Activated CD4-positive, alpha-beta memory T cell treated with anti-CD3 and anti-CD28 coated beads, Interleukin-2, amount 10 ng/mL, durations not matched to agents 7 days and 5 days (primary cell): ENCODE data around the gene EYS. TPM values are rescaled to one million over a fixed set of nuclear protein-coding genes. Genes with fewer than 3 reads are reported as not detected.
"Not testable (repeated sequence)": the region's sequence is repeated elsewhere in the genome, so short reads cannot be mapped to it uniquely, and the experiment has no call there.

Source experiments
- CTCF ChIA-PET: fragments of 350-600 bp; sonication (Branson Sonifier 250); formaldehyde crosslinking; loops from one replicate; lab custom pipeline; 2021; ENCODE audit warnings: antibody characterized with exemption, inconsistent platforms; lab: Charles Lee
- POLR2A ChIA-PET: fragments of 350-600 bp; sonication (Branson Sonifier 250); formaldehyde crosslinking; loops from one replicate; lab custom pipeline; 2021; ENCODE audit warnings: antibody characterized with exemption; lab: Charles Lee
- DNase-seq: peaks from one replicate; pipeline ENCODE4 v3.0.0-alpha.2; 2020
- H3K27ac Mint-ChIP-seq: one replicate; pipeline ENCODE4 v1.8.0; 2021; ENCODE audit warnings: mild to moderate bottlenecking, mixed read lengths
- H3K27me3 Mint-ChIP-seq: one replicate; pipeline ENCODE4 v1.8.0; 2021; ENCODE audit warnings: mixed read lengths
- H3K36me3 Mint-ChIP-seq: one replicate; pipeline ENCODE4 v1.8.0; 2021; ENCODE audit warnings: low read depth, mixed read lengths
- H3K4me1 Mint-ChIP-seq: one replicate; pipeline ENCODE4 v1.8.0; 2021; ENCODE audit warnings: mixed read lengths
- H3K4me3 Mint-ChIP-seq: one replicate; pipeline ENCODE4 v1.8.0; 2021; ENCODE audit warnings: mild to moderate bottlenecking, mixed read lengths
- H3K9me3 Mint-ChIP-seq: one replicate; pipeline ENCODE4 v1.8.0; 2021; ENCODE audit warnings: mixed read lengths
- total RNA-seq, 2 experiments: library from RNA; stranded (reverse); gene quantifications; one replicate each; pipeline ENCODE4 v1.2.3, GENCODE V29; 2021

EYS gene
- total RNA-seq, 2 experiments from 2014 or later: not detected

DNA sequence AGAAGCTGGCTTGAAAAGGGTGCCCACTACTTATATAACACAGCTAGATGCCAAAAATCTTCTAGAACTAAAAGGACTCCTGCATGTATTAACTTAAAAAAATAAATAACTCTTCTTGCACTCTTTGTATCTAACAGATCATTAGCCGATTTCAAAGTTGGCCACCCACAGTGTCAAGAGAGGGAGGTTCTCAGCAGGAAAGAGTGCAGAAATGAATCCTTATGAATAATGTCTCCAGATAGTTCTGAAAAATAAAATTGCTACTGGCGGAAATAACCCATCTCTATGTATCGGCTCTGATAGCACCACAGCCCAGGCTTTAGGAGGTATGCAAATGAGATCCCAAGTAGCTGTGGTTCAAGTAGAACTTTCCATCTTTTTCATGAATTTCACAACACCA lies 1838.7 kb downstream of the EYS start:
- Mint-ChIP-seq H3K27ac (no peak overlapping the region), H3K36me3 (no peaks in the 10 kb centered on the region), H3K4me3 (no peak overlapping the region), H3K27me3 (no peaks in the 10 kb centered on the region), H3K4me1 (no peaks in the 10 kb centered on the region), H3K9me3 (no peaks in the 10 kb centered on the region)
- DNase-seq: no peak
- CTCF ChIA-PET: no interaction called here
- POLR2A ChIA-PET: no interaction called here

DNA sequence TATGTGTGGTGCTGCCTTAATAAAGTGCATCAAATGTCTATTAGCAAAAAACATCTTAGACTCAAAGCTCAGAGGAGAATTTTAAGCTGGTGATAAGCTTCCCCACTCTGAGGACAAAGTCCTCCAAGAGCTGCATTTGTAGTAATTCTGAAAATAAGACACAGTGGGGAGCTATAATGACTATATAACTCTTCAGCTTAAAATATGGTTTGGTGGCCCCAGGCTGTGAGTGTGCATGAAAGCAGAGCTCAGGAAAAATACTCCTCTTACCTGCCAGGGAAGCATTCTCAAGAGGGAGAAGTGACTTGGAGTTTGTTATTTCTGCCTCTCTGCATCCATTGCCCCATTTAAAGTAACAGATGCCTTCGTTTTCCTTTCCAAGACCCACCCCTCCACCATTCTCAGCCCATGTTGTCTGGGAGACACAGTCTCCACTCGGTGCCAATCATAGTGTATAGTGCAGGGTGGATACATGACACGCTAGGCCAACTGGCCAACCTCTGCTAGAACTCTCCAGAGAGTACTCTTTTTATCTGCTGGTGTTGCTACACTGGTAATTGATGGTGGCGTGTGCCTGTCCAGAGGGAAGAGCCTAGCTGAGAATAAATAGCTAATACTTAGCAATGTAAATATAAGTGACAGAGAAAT lies 1842.2 kb downstream of the EYS start:
- CTCF ChIA-PET: no interaction called here
- H3K9me3 Mint-ChIP-seq: no peaks in the 10 kb centered on the region
- POLR2A ChIA-PET: no interaction called here
- no peak overlapping the region for H3K4me3 Mint-ChIP-seq
- H3K36me3 Mint-ChIP-seq: no peaks in the 10 kb centered on the region
- no peak overlapping the region for H3K27ac Mint-ChIP-seq
- no peak for DNase-seq
- H3K27me3 Mint-ChIP-seq: no peaks in the 10 kb centered on the region
- H3K4me1 Mint-ChIP-seq: no peaks in the 10 kb centered on the region

DNA sequence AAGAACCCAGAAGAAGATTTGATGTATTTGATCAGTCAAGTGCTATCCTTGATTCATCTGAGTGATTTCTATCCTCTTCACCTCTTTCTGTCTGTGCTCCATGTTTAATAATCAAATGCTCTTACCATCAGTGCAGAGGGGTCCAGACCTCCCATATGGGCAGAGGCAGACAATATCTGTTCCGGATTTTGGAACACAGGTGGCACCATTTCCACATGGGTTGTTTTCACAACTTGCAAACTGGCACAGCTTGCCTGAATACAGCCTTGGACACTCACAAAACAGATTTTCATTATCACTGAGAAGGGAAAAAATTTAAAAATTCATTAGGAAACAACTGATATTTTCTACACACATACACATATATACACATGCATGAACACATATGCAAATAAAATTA lies 1843.0 kb downstream of the EYS start:
- CTCF ChIA-PET: no interaction called here
- Mint-ChIP-seq H3K4me3 (no peak overlapping the region), H3K4me1 (no peaks in the 10 kb centered on the region), H3K27ac (no peak overlapping the region), H3K36me3 (no peaks in the 10 kb centered on the region), H3K27me3 (no peaks in the 10 kb centered on the region), H3K9me3 (no peaks in the 10 kb centered on the region)
- POLR2A ChIA-PET: no interaction called here
- DNase-seq: no peak

DNA sequence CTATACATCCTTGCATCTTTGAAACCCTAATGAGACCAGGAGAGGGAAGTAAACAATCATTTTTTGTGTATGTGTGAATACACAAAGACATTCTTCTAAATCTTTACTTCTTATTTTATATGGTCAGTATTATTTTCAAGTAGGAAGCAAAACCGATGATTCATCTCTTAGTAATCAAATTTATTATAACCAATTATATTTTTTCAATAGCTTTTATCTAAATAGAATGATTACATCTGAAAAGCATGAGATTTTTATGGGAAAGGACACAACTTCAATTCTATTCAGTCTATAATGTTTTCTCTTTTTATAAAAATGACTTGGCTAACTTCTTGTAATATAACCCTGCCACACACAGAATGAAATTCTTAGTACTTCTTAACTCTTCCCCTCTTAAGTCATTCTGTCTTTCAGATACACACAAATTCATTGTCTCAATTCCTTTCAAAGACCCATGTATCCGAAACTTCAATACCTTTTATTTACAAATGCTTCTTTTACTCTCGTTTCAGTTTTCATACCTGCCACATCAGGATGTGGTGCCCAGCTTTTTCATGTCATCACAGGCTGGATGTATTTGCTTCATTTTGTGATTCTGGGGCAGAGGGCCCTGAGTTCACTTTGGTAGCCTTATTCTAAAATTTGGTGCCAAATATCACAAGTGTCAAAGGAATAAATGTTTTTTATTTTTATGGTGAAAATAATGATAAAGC lies 1844.4 kb downstream of the EYS start:
- POLR2A ChIA-PET: no interaction called here
- no peaks in the 10 kb centered on the region for H3K27me3 Mint-ChIP-seq
- H3K4me1 Mint-ChIP-seq: no peaks in the 10 kb centered on the region
- no peak for DNase-seq
- H3K4me3 Mint-ChIP-seq: no peak overlapping the region
- H3K27ac Mint-ChIP-seq: no peak overlapping the region
- H3K36me3 Mint-ChIP-seq: no peaks in the 10 kb centered on the region
- CTCF ChIA-PET: interaction anchor here (0.7 kb wide), 1 partner anchor 10 kb away, joined by 3 read pairs; no protein-coding TSS in a partner anchor
- H3K9me3 Mint-ChIP-seq: no peaks in the 10 kb centered on the region

DNA sequence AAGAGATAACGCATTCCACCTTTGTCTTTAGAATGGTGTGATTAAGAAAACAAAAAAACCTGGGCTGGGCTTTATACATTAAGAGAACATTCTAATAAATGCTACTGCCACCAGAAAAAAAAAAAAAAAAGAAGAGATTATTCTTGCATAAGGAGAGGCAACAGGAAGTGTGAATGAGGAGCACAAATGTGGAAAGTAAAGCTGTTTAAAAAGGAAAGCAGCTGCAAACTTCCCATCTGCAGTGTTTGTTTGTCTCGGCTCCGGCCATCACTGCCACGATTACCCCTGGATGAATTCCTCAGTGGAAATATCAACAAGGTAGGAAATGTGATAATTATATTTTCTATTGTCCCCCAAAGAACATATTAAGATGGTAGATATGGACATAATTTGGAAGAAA lies 1847.5 kb downstream of the EYS start:
- H3K4me3 Mint-ChIP-seq: no peak overlapping the region
- H3K9me3 Mint-ChIP-seq: no peaks in the 10 kb centered on the region
- POLR2A ChIA-PET: no interaction called here
- CTCF ChIA-PET: no interaction called here
- no peaks in the 10 kb centered on the region for H3K27me3 Mint-ChIP-seq
- no peak overlapping the region for H3K27ac Mint-ChIP-seq
- DNase-seq: no peak
- no peaks in the 10 kb centered on the region for H3K4me1 Mint-ChIP-seq
- H3K36me3 Mint-ChIP-seq: no peaks in the 10 kb centered on the region

DNA sequence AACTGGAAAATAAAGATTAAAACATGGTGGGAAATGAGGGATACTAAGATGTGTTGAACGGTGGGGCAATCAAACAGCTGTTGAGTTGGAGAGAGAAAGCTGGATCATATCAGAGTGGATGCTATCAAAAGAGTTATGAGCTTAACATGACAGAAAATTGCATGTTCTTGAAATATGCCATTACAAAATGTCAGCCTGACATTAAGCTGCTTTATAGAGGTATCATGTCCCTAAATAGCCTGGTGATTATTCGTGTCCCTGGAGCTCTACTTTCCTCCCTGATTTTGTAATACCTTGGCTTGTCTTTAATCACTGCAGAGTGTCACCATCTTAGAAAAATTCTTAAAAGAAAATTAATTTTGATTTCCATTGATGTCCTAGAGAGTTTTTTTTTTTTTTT lies 1848.3 kb downstream of the EYS start:
- ChIA-PET CTCF (no interaction called here), POLR2A (no interaction called here)
- H3K4me3 Mint-ChIP-seq: no peak overlapping the region
- no peaks in the 10 kb centered on the region for H3K4me1 Mint-ChIP-seq
- H3K27ac Mint-ChIP-seq: no peak overlapping the region
- DNase-seq: no peak
- H3K9me3 Mint-ChIP-seq: no peaks in the 10 kb centered on the region
- no peaks in the 10 kb centered on the region for H3K36me3 Mint-ChIP-seq
- no peaks in the 10 kb centered on the region for H3K27me3 Mint-ChIP-seq

DNA sequence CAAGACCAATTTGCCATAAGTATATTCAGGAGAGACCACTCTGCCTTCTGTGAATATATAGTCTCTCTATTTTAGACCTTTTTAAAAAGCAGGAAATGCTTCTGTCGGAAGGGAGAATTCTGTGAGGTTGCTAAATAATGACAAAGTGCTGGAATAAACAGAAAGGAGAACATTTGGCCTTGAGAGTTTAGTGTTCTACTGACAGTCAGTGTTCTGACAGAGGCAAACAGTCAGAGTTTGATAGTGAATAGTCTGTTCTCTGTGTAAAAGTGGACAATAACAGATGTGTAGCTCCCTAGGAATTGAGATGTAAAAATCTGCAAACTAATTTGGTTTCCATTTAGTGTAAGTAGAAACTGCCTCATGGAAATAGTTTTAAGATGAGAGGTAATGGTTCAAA lies 1850.8 kb downstream of the EYS start:
- Mint-ChIP-seq H3K4me3 (no peak overlapping the region), H3K27ac (no peak overlapping the region), H3K4me1 (no peaks in the 10 kb centered on the region), H3K27me3 (no peaks in the 10 kb centered on the region), H3K36me3 (no peaks in the 10 kb centered on the region), H3K9me3 (no peaks in the 10 kb centered on the region)
- DNase-seq: no peak
- CTCF ChIA-PET: no interaction called here
- POLR2A ChIA-PET: no interaction called here

DNA sequence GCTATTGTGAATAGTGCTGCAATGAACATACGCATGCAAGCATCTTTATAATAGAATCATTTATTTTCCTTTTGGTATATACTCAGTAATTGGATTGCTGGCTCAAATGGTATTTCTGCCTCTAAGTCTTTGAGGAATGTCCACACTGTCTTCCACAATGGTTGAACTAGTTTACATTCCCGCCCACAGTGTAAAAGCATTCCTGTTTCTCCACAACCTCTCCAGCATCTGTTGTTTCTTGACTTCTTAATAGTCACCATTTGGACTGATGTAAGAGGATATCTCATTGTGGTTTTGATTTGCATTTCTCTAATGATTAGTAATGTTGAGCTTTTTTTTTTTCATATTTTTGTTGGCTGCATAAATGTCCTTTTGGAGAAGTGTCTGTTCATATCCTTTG lies 1862.7 kb downstream of the EYS start:
- DNase-seq: no peak
- CTCF ChIA-PET: no interaction called here
- H3K27ac Mint-ChIP-seq: no peak overlapping the region
- no peaks in the 10 kb centered on the region for H3K27me3 Mint-ChIP-seq
- H3K36me3 Mint-ChIP-seq: no peaks in the 10 kb centered on the region
- H3K9me3 Mint-ChIP-seq: no peaks in the 10 kb centered on the region
- POLR2A ChIA-PET: no interaction called here
- H3K4me1 Mint-ChIP-seq: no peaks in the 10 kb centered on the region
- no peak overlapping the region for H3K4me3 Mint-ChIP-seq

DNA sequence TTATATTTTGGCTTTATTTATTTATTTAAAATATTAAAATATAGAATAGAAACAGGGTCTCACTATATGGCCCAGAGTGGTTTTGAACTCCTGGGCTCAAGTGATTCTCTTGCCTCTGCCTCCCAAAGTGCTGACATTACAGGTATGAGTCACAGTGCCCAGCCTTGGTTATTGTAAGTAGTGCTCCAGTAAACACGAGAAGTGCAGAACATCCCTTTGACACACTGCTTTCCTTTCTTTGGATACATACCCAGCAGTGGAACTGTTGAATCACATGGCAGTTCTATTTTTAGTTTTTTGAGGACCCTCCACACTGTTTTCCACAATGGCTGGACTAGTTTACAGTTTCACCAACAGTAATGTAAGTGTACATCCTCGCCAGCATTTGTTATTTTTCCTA lies 1867.5 kb downstream of the EYS start:
- no peak overlapping the region for H3K27ac Mint-ChIP-seq
- H3K9me3 Mint-ChIP-seq: peaks cover 3% of the 10 kb centered on the region
- POLR2A ChIA-PET: no interaction called here
- peaks cover 2% of the 10 kb centered on the region for H3K27me3 Mint-ChIP-seq
- CTCF ChIA-PET: no interaction called here
- no peak overlapping the region for H3K4me3 Mint-ChIP-seq
- no peaks in the 10 kb centered on the region for H3K4me1 Mint-ChIP-seq
- H3K36me3 Mint-ChIP-seq: no peaks in the 10 kb centered on the region
- DNase-seq: no peak

DNA sequence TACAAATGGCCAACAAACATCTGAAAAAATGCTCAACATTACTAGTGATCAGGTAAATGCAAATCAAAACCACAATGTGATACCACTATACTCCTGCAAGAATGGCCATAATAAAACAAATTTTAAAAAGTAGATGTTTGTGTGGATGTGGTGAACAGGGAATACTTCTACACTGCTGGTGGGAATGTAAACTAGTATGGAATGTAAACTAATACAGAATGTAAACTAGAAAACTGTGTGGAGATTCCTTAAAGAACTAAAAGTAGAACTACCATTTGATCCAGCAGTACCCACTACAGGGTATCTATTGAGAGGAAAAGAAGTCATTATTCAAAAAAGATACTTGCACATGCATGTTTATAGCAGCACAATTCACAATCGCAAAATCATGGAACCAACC lies 1878.3 kb downstream of the EYS start:
- CTCF ChIA-PET, H3K27me3 Mint-ChIP-seq, POLR2A ChIA-PET, H3K4me1 Mint-ChIP-seq, H3K4me3 Mint-ChIP-seq, H3K27ac Mint-ChIP-seq, H3K9me3 Mint-ChIP-seq, DNase-seq, H3K36me3 Mint-ChIP-seq: not testable (repeated sequence)

DNA sequence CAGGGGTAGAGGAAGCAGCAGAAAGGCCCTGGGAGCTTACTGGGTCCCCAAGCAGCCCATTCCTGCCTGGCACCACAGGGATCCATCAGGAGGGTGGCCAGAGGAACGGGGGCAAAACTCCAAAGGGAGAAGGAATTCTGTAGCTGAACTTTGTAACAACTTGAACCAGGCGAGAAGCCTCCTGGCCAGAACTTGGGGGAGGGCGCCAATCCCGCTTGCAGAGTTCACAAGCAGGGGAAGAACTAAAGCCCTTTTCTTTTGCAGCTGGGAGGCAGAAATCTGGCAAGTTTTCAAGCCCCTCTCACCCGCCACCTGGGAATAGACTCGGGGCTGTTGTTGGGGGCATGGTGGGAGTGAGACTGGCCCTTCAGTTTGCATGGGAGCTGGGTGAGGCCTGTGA lies 1882.3 kb downstream of the EYS start:
- Mint-ChIP-seq H3K4me1 (no peaks in the 10 kb centered on the region), H3K4me3 (no peak overlapping the region), H3K27me3 (peaks cover 4% of the 10 kb centered on the region), H3K27ac (no peak overlapping the region), H3K36me3 (no peaks in the 10 kb centered on the region), H3K9me3 (peaks cover 5% of the 10 kb centered on the region)
- ChIA-PET POLR2A (no interaction called here), CTCF (interaction anchor here (1.6 kb wide), 1 partner anchor 11 kb away, joined by 3 read pairs; no protein-coding TSS in a partner anchor)
- DNase-seq: no peak

DNA sequence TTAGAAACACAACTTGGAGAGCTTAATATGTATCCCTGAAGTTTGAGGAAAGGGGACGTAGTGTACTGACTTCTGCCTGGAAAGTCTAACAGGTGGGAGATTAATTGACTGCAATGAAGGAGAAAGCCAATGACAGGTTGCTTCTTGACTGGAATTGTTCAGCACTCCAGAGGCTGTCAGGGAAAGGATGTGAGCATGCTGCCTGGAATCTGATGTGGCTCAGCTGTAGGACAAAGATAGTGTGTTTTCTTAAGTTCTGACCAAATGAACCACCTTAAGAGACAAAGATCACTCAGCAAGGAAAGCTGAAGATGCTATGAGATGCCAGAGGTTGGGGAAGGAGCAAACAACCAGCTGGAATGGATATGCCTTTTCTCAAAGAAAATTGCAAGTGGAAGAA lies 1885.6 kb downstream of the EYS start:
- H3K27me3 Mint-ChIP-seq: peaks cover 4% of the 10 kb centered on the region
- H3K36me3 Mint-ChIP-seq: no peaks in the 10 kb centered on the region
- DNase-seq: no peak
- no peaks in the 10 kb centered on the region for H3K4me1 Mint-ChIP-seq
- no peak overlapping the region for H3K27ac Mint-ChIP-seq
- CTCF ChIA-PET: no interaction called here
- POLR2A ChIA-PET: no interaction called here
- H3K9me3 Mint-ChIP-seq: no peaks in the 10 kb centered on the region
- H3K4me3 Mint-ChIP-seq: no peak overlapping the region

DNA sequence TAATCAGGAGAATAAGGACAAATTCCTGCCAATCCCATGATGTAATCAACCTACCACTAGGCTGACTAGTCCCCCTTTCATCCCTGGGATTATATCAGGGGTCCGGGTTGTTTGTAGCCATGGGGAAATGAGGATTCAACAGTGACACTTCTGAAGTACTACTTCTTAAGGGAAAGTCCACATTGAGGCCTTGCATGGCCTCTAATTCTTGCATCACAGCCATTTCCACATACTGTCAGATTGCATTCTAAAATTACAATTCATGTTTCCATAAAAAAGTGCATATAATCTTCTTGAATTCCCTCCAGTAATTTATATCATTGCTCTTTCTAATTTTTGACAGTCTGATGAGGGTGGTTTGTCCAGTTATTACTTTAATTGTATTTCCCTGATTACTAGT lies 1887.2 kb downstream of the EYS start:
- no peaks in the 10 kb centered on the region for H3K4me1 Mint-ChIP-seq
- H3K36me3 Mint-ChIP-seq: no peaks in the 10 kb centered on the region
- peaks cover 4% of the 10 kb centered on the region for H3K27me3 Mint-ChIP-seq
- no peaks in the 10 kb centered on the region for H3K9me3 Mint-ChIP-seq
- CTCF ChIA-PET: no interaction called here
- no peak overlapping the region for H3K4me3 Mint-ChIP-seq
- no peak for DNase-seq
- H3K27ac Mint-ChIP-seq: no peak overlapping the region
- POLR2A ChIA-PET: no interaction called here

DNA sequence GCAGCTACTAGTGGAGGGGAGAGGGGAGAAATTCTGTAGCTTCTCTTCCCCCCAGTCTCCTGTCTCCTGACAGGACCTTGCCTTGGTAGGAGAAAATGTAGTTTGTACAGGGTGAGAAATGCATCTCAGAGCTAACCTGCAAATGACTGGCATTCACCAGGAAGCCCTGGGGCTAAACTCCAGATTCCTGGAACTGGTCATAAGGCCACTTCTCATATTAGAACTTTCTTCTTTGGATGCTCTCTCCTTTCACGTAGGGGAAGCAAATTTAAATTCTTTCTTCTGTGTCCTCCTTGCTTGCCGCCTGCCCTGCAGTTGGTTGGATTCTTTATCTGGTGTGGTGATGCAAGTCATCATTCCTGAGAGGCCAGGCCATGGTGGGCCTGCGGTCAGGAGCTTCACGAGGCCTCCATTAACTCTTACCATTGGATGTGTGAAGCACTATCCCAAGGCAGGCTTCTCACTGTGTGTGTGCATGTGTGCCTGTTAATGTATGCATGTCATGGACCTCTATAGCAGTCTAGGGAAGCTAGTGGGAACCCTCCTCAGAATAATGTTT lies 1889.5 kb downstream of the EYS start:
- no peaks in the 10 kb centered on the region for H3K9me3 Mint-ChIP-seq
- H3K36me3 Mint-ChIP-seq: no peaks in the 10 kb centered on the region
- ChIA-PET CTCF (no interaction called here), POLR2A (no interaction called here)
- H3K4me3 Mint-ChIP-seq: no peak overlapping the region
- H3K27ac Mint-ChIP-seq: no peak overlapping the region
- H3K4me1 Mint-ChIP-seq: no peaks in the 10 kb centered on the region
- no peak for DNase-seq
- H3K27me3 Mint-ChIP-seq: peaks cover 7% of the 10 kb centered on the region
